MM.1S (cell line): ENCODE data around the gene NAGA.

Experiments
- DNase-seq: peaks from one replicate; pipeline ENCODE4 v3.0.0-alpha.2; 2015
- H2AFZ ChIP-seq: fragments of 300-600 bp; sonication (generic); 2 replicates; pipeline ENCODE4 v1.6.0; 2016; ENCODE audit warnings: antibody characterized with exemption, low read length
- H3F3A ChIP-seq: fragments of 300-600 bp; sonication (generic); 2 replicates; pipeline ENCODE4 v1.6.1; 2016; ENCODE audit warnings: mild to moderate bottlenecking, antibody characterized with exemption, low read length, moderate library complexity, mixed read lengths; ENCODE audit not compliant: insufficient read depth
- H3K27ac ChIP-seq: fragments of 300-600 bp; sonication (generic); 2 replicates; pipeline ENCODE4 v1.5.1; 2016; ENCODE audit warnings: mild to moderate bottlenecking, low read length
- H3K27me3 ChIP-seq: fragments of 300-600 bp; sonication (generic); replicated peaks from 2 replicates; pipeline ENCODE4 v1.6.0; 2016; ENCODE audit warnings: low read length; ENCODE audit not compliant: insufficient read depth
- H3K36me3 ChIP-seq: fragments of 300-600 bp; sonication (generic); replicated peaks from 2 replicates; pipeline ENCODE4 v1.6.1; 2016; ENCODE audit warnings: mild to moderate bottlenecking, low read length, mixed read lengths; ENCODE audit not compliant: insufficient read depth
- H3K4me1 ChIP-seq: fragments of 300-600 bp; sonication (generic); 2 replicates; pipeline ENCODE4 v1.6.1; 2016; ENCODE audit warnings: low read length, mixed read lengths
- H3K4me2 ChIP-seq: fragments of 300-600 bp; sonication (generic); 2 replicates; pipeline ENCODE4 v1.6.0; 2016; ENCODE audit warnings: low read depth, low read length
- H3K4me3 ChIP-seq: fragments of 300-600 bp; sonication (generic); 2 replicates; pipeline ENCODE4 v1.5.1; 2016; ENCODE audit warnings: low read length, mixed read lengths
- H3K79me2 ChIP-seq: fragments of 300-600 bp; sonication (generic); 2 replicates; pipeline ENCODE4 v1.6.1; 2016; ENCODE audit warnings: mixed run types, low read length, mixed read lengths
- H3K9ac ChIP-seq: fragments of 300-600 bp; sonication (generic); 2 replicates; pipeline ENCODE4 v1.6.1; 2016; ENCODE audit warnings: low read length, mixed read lengths
- H3K9me2 ChIP-seq: fragments of 300-600 bp; sonication (generic); replicated peaks from 2 replicates; pipeline ENCODE4 v1.6.1; 2016; ENCODE audit warnings: mild to moderate bottlenecking, low read length, mixed read lengths; ENCODE audit not compliant: insufficient read depth
- H3K9me3 ChIP-seq: fragments of 300-600 bp; sonication (generic); replicated peaks from 2 replicates; pipeline ENCODE4 v1.6.1; 2016; ENCODE audit warnings: mild to moderate bottlenecking, low read length, mixed read lengths; ENCODE audit not compliant: insufficient read depth
- H4K20me1 ChIP-seq: fragments of 300-600 bp; sonication (generic); 2 replicates; pipeline ENCODE4 v1.6.1; 2016; ENCODE audit warnings: mild to moderate bottlenecking, low read length, moderate library complexity, mixed read lengths; ENCODE audit not compliant: insufficient read depth
- EZH2 ChIP-seq: fragments of 300-600 bp; sonication (generic); optimal IDR thresholded peaks from 2 replicates; pipeline ENCODE3; 2017; ENCODE audit warnings: low read depth, mild to moderate bottlenecking, antibody characterized with exemption, low read length, mixed read lengths
- EZH2phosphoT487 ChIP-seq: fragments of 300-600 bp; sonication (generic); IDR thresholded peaks from 2 replicates; pipeline ENCODE4 v1.6.1; 2018; ENCODE audit warnings: antibody characterized with exemption, low read length
- TF ChIP-seq, protein P1 (sequence below): fragments of 300-600 bp; sonication (generic); IDR thresholded peaks from 2 replicates; pipeline ENCODE4 v1.5.1; 2016; ENCODE audit warnings: antibody characterized with exemption, low read length, mixed read lengths

Gene NAGA

GRCh38 chr22:42039271-42039670, 31.3 kb downstream of the NAGA start:
- H3F3A ChIP-seq: no peaks in the 10 kb centered on the region
- no peak overlapping the region for H3K4me2 ChIP-seq

DNA sequence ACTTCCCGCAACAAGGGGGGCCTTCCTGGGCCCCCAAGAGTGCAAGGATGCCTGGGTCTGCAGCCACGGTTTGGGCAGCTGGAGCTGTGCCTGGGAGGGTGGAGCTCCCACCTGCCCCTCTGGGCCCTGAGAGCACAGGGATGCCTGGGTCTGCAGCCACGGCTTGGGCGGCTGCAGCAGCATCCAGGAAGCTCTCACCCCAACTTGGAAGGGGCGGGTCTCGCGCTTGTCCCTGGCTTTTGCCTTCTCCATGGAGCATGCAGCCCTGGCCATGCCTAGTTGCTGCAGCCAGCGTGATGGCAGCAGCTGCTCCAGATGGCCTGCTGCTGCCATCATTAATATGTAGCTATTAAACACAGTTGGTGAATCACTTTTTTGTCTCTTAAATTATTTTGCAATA, 35.4 kb downstream of the NAGA start:
- no peak overlapping the region for H3K27ac ChIP-seq
- H3K36me3 ChIP-seq: no peaks in the 10 kb centered on the region
- no peaks in the 10 kb centered on the region for H4K20me1 ChIP-seq
- no peak overlapping the region for H2AFZ ChIP-seq
- H3F3A ChIP-seq: peaks cover 10% of the 10 kb centered on the region
- H3K79me2 ChIP-seq: no peaks in the 10 kb centered on the region
- no peak overlapping the region for H3K9ac ChIP-seq
- no peaks in the 10 kb centered on the region for H3K9me2 ChIP-seq
- no peak overlapping the region for H3K4me2 ChIP-seq
- TF ChIP-seq EZH2 (no peak), EZH2phosphoT487 (no peak)
- TF ChIP-seq, protein P1, sequence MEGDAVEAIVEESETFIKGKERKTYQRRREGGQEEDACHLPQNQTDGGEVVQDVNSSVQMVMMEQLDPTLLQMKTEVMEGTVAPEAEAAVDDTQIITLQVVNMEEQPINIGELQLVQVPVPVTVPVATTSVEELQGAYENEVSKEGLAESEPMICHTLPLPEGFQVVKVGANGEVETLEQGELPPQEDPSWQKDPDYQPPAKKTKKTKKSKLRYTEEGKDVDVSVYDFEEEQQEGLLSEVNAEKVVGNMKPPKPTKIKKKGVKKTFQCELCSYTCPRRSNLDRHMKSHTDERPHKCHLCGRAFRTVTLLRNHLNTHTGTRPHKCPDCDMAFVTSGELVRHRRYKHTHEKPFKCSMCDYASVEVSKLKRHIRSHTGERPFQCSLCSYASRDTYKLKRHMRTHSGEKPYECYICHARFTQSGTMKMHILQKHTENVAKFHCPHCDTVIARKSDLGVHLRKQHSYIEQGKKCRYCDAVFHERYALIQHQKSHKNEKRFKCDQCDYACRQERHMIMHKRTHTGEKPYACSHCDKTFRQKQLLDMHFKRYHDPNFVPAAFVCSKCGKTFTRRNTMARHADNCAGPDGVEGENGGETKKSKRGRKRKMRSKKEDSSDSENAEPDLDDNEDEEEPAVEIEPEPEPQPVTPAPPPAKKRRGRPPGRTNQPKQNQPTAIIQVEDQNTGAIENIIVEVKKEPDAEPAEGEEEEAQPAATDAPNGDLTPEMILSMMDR: no peak
- no peak for DNase-seq
- H3K9me3 ChIP-seq: no peaks in the 10 kb centered on the region
- no peak overlapping the region for H3K4me3 ChIP-seq
- H3K4me1 ChIP-seq: peaks cover 17% of the 10 kb centered on the region
- no peaks in the 10 kb centered on the region for H3K27me3 ChIP-seq

More at GRCh38 chr22:42039271-42039670, 31.3 kb downstream of the NAGA start:
- H3K4me3 ChIP-seq: no peak overlapping the region
- DNase-seq: no peak
- no peak overlapping the region for H3K9ac ChIP-seq
- no peak overlapping the region for H3K27ac ChIP-seq
- H3K9me2 ChIP-seq: no peaks in the 10 kb centered on the region
- H2AFZ ChIP-seq: no peak overlapping the region
- H3K27me3 ChIP-seq: no peaks in the 10 kb centered on the region
- no peaks in the 10 kb centered on the region for H3K4me1 ChIP-seq
- TF ChIP-seq EZH2 (no peak), EZH2phosphoT487 (no peak)
- TF ChIP-seq, protein P1: no peak
- H3K9me3 ChIP-seq: no peaks in the 10 kb centered on the region
- H3K36me3 ChIP-seq: no peaks in the 10 kb centered on the region
- no peaks in the 10 kb centered on the region for H4K20me1 ChIP-seq
- no peaks in the 10 kb centered on the region for H3K79me2 ChIP-seq

GRCh38 chr22:42033263-42034181, 37.1 kb downstream of the NAGA start:
- TF ChIP-seq EZH2 (no peak), EZH2phosphoT487 (no peak)
- TF ChIP-seq, protein P1: no peak
- H3K27me3 ChIP-seq: no peaks in the 10 kb centered on the region
- H3K9me3 ChIP-seq: no peaks in the 10 kb centered on the region
- H3K9ac ChIP-seq: no peak overlapping the region
- no peak overlapping the region for H3K27ac ChIP-seq
- H2AFZ ChIP-seq: no peak overlapping the region
- no peak for DNase-seq
- H3K4me1 ChIP-seq: peaks cover 18% of the 10 kb centered on the region
- H3K9me2 ChIP-seq: no peaks in the 10 kb centered on the region
- H3K4me3 ChIP-seq: no peak overlapping the region
- H3K4me2 ChIP-seq: no peak overlapping the region
- peaks cover 10% of the 10 kb centered on the region for H3F3A ChIP-seq
- H3K79me2 ChIP-seq: no peaks in the 10 kb centered on the region
- H4K20me1 ChIP-seq: no peaks in the 10 kb centered on the region
- H3K36me3 ChIP-seq: no peaks in the 10 kb centered on the region
